ENCODE results near the gene MTFMT.
"Not testable (repeated sequence)": the region's sequence is repeated elsewhere in the genome, so short reads cannot be mapped to it uniquely, and the experiment has no call there.

Gene MTFMT

GRCh38 chr15:65028921-65029735, at the start of gene MTFMT:
Gene MTFMT (minus strand): TSS chr15:65029639. CDS start chr15:65029613, 26 bp downstream.
- peak; percentile 80 to 94 for DNase-seq (ENCODE audit: extremely low read depth in 1 of 2, low read depth in 1 of 2)

- peak in 1 of 2 donors; percentile 12 for DNase-seq (ENCODE audit: extremely low read depth in 1 of 2, low read depth in 1 of 2)
Observed at GRCh38 chr15:65077981-65078352, 48.5 kb upstream of the MTFMT start.

DNA sequence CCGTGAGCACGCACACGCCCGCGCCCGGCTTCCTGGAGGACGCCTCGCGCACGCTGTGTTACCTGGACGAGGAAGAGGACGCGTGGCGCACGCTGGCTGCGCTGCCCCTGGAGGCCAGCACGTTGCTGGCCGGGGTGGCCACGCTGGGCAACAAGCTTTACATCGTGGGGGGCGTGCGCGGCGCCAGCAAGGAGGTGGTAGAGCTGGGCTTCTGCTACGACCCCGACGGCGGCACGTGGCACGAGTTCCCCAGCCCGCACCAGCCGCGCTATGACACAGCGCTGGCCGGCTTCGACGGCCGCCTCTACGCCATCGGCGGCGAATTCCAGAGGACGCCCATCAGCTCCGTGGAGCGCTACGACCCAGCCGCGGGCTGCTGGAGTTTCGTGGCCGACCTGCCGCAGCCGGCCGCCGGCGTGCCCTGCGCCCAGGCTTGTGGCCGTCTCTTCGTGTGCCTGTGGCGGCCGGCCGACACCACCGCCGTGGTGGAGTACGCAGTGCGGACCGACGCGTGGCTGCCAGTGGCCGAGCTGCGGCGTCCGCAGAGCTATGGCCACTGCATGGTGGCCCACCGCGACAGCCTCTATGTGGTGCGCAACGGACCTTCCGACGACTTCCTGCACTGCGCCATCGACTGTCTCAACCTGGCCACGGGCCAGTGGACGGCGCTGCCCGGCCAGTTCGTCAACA, 48.0 kb upstream of the MTFMT start:
- no peak for DNase-seq (ENCODE audit: extremely low read depth in 1 of 2, low read depth in 1 of 2)

DNA sequence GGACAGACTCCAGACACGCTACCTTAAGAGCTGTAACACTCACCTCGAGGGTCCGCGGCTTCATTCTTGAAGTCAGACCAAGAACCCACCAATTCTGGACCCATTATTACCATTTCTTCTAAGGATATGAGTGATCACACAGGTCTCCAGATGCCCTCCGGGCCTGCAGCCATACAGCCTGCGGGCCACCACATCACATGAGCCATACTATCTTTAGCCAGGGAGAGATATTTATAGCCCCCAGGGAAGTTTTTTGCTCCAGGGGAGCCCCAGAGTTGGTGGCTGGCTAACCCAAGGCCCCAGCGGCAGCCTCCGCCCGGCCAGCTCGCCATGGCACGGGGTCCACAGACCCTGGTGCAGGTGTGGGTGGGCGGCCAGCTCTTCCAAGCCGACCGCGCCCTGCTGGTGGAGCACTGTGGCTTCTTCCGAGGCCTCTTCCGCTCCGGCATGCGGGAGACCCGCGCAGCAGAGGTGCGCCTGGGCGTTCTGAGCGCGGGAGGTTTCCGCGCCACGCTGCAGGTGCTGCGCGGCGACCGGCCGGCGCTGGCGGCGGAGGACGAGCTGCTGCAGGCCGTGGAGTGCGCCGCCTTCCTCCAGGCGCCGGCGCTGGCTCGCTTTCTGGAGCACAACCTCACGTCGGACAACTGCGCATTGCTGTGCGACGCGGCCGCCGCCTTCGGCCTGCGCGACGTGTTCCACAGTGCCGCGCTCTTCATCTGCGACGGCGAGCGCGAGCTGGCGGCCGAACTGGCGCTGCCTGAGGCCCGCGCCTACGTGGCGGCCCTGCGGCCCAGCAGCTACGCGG, 47.2 kb upstream of the MTFMT start, which contains the start of gene KBTBD13:
Gene KBTBD13, plus strand, starts transcription at position 261 of the 805 bp plus-strand sequence. Its CDS starts 70 bp downstream, at position 331.
- DNase-seq (ENCODE audit: extremely low read depth in 1 of 2, low read depth in 1 of 2), result no peak

DNA sequence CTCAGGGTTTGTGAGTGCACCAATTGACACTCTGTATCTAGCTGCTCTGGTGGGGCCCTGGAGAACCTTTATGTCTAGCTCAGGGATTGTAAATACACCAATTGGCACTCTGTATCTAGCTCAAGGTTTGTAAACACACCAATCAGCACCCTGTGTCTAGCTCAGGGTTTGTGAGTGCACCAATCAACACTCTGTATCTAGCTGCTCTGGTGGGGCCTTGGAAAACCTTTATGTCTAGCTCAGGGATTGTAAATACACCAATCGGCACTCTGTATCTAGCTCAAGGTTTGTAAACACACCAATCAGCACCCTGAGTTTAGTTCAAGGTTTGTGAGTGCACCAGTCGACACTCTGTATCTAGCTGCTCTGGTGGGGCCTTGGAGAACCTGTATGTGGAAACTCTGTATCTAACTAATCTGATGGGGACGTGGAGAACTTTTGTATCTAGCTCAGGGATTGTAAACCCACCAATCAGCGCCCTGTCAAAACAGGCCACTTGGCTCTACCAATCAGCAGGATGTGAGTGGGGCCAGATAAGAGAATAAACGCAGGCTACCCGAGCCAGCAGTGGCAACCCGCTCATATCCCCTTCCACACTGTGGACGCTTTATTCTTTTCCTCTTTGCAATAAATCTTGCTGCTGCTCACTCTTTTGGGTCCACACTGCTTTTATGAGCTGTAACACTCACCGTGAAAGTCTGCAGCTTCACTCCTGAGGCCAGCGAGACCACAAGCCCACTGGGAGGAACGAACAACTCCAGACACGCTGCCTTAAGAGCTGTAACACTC, 46.4 kb upstream of the MTFMT start:
- DNase-seq (ENCODE audit: extremely low read depth in 1 of 2, low read depth in 1 of 2), result not testable (repeated sequence)

GRCh38 chr15:65074946-65075345, 45.5 kb upstream of the MTFMT start:
- DNase-seq (ENCODE audit: extremely low read depth in 1 of 2, low read depth in 1 of 2), result not testable (repeated sequence)

DNA sequence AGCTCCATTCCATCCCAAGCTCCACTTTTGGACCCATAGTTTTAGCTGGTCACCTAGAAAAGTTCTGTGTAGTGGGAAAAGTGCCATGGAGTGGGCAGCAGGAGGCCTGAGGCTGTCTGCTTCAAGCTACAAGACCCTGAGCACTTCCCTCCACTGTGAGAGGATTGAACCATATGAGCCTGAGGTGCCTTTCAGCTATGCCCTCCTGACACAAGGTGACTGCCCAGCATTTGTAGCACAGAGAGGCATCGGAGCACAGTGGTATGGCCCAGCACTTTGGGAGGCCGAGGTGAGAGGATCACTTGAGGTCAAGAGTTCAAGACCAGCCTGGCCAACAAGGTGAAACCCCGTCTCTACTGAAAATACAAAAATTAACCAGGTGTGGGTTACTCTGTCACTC, 43.2 kb upstream of the MTFMT start:
- DNase-seq (ENCODE audit: extremely low read depth in 1 of 2, low read depth in 1 of 2), result no peak

DNA sequence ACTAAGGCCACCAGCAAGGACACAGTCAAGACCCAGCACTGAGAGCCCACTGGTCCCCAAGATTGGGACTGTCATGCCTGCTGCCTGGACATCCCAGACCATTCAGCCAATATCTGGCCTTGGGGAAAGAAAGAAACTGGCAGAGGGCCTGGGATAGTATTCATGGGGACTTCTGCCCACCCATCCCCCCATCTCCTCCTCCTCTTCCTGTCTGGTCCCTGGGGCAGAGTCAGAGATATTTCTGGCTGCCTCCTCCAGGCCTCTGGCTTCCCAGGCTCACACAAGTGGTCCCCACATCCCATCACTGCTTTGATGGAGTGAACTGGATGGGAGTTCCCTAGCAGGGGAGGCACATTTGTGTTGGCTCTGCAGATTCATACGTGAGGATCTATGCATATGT, 42.6 kb upstream of the MTFMT start:
- no peak for DNase-seq (ENCODE audit: extremely low read depth in 1 of 2, low read depth in 1 of 2)

DNA sequence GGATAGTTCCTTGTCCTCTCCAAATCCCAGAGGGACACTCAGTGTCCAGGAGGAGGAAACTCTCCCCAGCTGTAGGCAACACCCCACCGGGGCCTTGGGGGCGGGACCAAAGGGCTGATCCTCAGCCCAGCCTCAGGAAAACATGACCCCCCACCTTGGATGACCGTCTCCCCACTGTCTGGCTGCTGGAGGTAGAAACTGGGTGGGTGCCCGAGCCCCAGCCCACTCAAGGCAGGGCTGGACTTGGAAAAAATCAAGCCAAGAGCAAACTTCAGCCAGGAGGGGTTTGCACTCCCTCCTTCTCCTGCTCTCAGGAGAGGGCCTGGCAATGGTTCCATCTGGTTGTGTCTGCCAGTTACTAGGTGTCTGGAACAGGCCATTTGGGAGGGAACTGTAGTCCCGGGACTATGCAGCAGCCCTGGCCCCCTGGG, 42.0 kb upstream of the MTFMT start:
- DNase-seq (ENCODE audit: extremely low read depth in 1 of 2, low read depth in 1 of 2), result no peak

DNA sequence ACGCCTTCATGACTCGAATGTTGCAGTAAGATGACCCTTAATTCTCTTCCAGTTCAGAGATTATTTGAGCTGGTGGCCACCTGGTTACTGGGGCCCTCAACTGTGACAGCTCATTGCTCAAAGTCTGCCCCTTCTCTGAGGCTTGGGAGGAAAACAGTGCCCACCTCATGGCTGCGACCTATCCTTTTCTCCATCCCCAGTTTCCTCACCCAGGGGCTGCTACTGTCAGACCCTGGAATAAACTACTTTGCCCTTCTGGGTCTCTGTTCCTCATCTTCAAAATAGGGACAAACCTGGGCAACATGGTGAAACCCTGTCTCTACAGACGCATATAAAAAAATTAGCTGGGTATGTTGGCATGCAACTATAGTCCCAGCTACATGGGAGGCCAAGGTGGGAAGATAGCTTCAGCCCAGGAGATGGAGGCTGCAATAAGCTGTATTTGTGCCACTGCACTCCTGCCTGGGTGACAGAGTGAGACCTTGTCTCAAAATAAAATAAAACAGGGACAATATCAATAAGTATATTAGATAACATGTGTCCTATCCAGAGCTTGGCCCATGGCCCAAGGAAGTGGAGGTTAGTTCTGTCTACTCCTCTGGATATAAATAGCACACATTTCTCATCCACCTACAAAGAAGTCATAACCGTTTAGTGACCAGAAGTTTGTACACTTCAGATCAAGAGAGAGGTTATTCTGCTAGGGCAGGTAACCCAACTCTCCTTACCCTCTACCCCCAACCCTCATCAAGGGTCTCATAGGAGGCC, 40.5 kb upstream of the MTFMT start:
- no peak for DNase-seq (ENCODE audit: extremely low read depth in 1 of 2, low read depth in 1 of 2)

DNA sequence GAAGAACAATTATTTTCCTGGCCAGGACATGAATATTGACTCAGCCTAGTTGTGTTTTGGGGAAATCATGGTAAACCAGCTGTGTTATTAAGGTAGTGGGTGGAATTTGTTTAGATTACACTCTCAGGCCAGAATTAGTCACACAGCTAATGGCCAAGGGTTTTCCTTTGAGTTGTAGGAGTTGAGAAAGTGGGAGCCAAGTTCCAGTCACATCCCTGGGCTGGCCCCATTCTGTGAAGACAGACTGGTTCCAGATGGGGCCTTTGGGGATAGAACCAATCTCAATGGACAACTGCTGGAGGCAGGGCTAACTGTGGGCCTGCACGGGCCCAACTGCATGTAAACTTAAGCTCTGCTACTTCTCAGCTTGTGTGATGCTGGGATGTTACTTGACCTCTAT, 39.7 kb upstream of the MTFMT start:
- DNase-seq (ENCODE audit: extremely low read depth in 1 of 2, low read depth in 1 of 2), result no peak

DNA sequence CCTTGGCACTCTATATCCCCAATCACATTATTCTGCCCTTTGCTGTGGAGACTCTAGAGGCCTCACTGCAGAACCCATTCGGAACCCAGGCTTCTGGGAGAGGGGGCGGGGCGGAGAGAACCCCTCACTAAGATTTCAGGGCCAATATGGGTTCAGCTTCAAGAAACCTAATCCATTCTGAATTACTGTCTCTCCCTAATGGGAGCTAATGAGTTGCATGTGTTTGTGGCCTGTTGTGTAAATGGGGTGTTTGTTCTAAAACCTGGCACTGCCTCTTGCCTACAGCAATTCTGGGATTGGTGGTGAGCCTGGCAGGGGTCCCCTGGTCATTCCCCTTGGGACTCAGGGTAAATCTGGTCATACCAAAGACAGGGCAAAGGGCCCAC, 39.0 kb upstream of the MTFMT start:
- DNase-seq (ENCODE audit: extremely low read depth in 1 of 2, low read depth in 1 of 2), result no peak

GRCh38 chr15:65067645-65068402, 38.4 kb upstream of the MTFMT start, which contains the start of gene RASL12:
Gene RASL12 (minus strand): TSS chr15:65067991. CDS start chr15:65067835, 156 bp downstream.
- DNase-seq (ENCODE audit: extremely low read depth in 1 of 2, low read depth in 1 of 2), result no peak

GRCh38 chr15:65067317-65067644, 37.8 kb upstream of the MTFMT start:
- DNase-seq (ENCODE audit: extremely low read depth in 1 of 2, low read depth in 1 of 2), result no peak

GRCh38 chr15:65066635-65067316, 37.3 kb upstream of the MTFMT start:
- DNase-seq (ENCODE audit: extremely low read depth in 1 of 2, low read depth in 1 of 2), result no peak

DNA sequence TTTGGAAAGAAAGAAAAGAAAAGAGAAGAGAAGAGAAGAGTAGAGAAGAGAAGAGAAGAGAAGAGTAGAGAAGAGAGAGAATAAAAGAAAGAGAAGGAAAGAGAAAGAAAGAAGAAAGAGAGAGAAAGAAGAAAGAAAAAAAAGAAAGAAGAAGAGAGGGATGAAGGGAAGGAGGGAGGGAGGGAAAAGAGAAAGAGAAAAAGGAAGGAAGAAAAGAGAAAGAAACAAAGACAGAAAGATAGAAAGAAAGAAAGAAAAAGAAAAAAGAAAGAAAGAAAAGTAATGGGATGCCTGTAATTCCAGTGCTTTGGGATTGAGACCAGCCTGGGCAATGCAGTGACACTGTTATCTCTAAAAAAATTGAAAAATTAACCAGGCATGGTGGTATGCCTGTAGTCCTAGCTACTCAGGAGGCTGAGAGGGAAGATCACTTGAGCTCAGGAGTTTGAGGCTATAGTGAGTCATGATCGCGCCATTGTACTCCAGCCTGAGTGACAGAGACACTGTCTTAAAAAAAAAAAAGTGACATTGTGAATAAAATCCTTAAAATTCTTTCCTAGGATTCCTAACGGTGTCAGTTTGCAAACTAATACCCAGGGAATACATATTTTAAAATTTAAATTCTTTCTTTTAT, 36.7 kb upstream of the MTFMT start:
- no peak for DNase-seq (ENCODE audit: extremely low read depth in 1 of 2, low read depth in 1 of 2)

DNA sequence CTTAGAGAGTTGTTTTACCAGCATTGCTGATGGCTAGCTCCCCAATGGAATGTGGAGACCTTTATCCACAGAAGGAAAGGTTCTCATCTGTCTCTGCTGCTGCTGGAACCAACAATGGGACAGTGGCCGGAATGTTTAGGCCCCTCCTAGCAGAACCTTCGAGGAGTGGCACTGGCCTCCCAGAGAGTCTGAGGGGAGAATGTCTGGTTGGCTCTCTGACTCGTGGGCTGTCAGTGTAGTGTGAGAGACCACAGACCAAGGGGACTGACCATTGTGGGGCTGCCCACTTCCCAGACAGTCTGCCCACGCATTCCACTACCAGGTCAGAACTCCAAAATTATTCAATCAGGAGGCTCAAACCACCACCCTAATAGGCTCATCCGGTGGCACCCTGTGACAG, 33.3 kb upstream of the MTFMT start:
- no peak for DNase-seq (ENCODE audit: extremely low read depth in 1 of 2, low read depth in 1 of 2)

- DNase-seq (ENCODE audit: extremely low read depth in 1 of 2, low read depth in 1 of 2), result no peak
Observed at GRCh38 chr15:65062061-65062460, 32.6 kb upstream of the MTFMT start.
